Fibroblast of pulmonary artery (primary cell): ENCODE results near the gene GRIA4.
"Not testable (repeated sequence)": the region's sequence is repeated elsewhere in the genome, so short reads cannot be mapped to it uniquely, and the experiment has no call there.

Experiments used
- DNase-seq: peaks from one replicate; pipeline ENCODE4 v3.0.0-alpha.2; 2010; ENCODE audit warnings: low read depth
- H3K4me3 ChIP-seq: replicated peaks from 2 replicates; pipeline ENCODE4 v1.5.1; 2011; ENCODE audit warnings: low read depth, mild to moderate bottlenecking, control low read depth, low read length, moderate library complexity
- CTCF ChIP-seq: IDR thresholded peaks from 2 replicates; pipeline ENCODE4 v1.5.1; 2011; ENCODE audit warnings: mild to moderate bottlenecking, control low read depth, low read length, inconsistent platforms; ENCODE audit errors: missing control alignments

Gene GRIA4

GRCh38 chr11:105774899-105775298 is 165.0 kb downstream of the GRIA4 start:
- no peak overlapping the region for H3K4me3 ChIP-seq
- no peak for DNase-seq
- TF ChIP-seq CTCF: no peak

DNA sequence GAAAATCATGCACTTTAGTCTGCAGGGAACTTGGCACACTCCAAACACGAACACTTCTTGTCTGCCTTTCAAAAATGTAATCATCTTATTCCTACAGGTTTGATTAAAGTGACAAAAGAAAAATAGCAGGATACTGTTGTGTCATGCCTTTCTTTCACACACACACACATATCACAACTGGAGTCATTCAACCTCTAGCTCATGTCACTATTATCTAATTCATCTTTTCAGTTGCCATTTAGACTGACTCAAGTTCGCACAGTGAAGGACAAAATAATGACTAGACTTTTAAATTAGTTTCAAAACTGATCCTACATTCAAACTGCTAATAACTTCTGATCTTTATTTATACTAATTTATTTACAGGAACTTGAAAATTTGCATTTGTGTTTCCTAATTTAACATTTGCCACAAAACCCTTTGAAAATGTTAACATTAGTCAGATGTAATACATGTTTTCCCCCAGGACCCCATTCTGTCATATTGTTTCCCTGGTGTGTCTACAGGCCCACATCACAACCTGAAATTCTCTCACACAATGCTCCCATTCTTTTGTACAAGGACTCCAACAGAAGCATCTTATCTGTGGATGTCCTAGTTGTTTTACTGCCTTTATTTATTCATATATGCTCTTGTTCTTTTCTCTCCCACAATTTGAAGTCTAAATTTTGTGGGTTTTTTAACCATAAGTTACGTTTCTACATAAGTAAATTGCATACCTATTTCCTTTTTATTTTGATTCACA is 171.1 kb downstream of the GRIA4 start:
- no peak overlapping the region for H3K4me3 ChIP-seq
- no peak for DNase-seq
- no peak for TF ChIP-seq CTCF

- H3K4me3 ChIP-seq: no peak overlapping the region
- no peak for DNase-seq
- TF ChIP-seq CTCF: no peak
Measured at GRCh38 chr11:105781807-105782206, 171.9 kb downstream of the GRIA4 start.

DNA sequence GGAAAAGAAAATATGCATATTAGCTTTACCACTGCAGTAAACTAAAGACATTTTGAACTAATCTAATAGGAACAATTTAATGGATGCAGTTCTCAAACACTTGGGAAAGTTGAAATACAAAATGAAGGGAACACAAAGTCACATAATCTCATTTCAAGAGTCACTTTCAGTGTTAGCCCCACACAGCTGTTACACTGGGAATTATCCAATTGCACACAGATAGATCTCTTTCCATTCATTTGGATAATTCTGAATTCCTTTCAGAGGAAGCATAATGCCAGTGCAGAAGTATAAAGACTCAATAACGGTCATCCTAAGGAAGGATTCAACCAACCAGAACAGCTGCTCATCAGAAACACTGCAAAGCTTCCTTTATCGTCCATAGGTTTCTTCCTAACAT is 173.3 kb downstream of the GRIA4 start:
- no peak overlapping the region for H3K4me3 ChIP-seq
- DNase-seq: no peak
- no peak for TF ChIP-seq CTCF

DNA sequence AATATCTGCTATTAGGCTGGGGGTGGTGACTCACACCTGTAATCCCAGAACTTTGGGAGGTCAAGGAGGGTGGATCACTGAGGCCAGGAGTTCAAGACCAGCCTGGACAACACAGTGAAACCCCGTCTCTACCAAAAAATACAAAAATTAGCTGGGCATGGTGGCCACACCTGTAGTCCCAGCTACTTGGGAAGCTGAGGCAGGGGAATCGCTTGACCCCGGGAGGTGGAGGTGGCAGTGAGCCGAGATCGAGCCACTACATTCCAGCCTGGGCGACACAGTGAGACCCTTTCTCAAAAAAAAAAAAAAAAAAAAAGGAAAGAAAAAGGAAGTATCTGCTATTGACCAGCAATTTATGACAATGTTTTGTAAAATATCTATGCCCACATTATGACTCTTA is 176.0 kb downstream of the GRIA4 start:
- not testable (repeated sequence) for DNase-seq, H3K4me3 ChIP-seq

- no peak overlapping the region for H3K4me3 ChIP-seq
- no peak for DNase-seq
- TF ChIP-seq CTCF: no peak
Measured at GRCh38 chr11:105786741-105787140, 176.9 kb downstream of the GRIA4 start.

GRCh38 chr11:105789579-105790420 is 179.9 kb downstream of the GRIA4 start:
- DNase-seq: no peak
- TF ChIP-seq CTCF: no peak
- H3K4me3 ChIP-seq: no peak overlapping the region
